Glomerular visceral epithelial cell (primary cell): ENCODE results near the gene BMI1.
"Not testable (repeated sequence)": the region's sequence is repeated elsewhere in the genome, so short reads cannot be mapped to it uniquely, and the experiment has no call there.

Experiments used
- DNase-seq: peaks from one replicate; pipeline ENCODE4 v3.0.0-alpha.2; 2016; ENCODE audit errors: extremely low spot score

Gene BMI1

DNA sequence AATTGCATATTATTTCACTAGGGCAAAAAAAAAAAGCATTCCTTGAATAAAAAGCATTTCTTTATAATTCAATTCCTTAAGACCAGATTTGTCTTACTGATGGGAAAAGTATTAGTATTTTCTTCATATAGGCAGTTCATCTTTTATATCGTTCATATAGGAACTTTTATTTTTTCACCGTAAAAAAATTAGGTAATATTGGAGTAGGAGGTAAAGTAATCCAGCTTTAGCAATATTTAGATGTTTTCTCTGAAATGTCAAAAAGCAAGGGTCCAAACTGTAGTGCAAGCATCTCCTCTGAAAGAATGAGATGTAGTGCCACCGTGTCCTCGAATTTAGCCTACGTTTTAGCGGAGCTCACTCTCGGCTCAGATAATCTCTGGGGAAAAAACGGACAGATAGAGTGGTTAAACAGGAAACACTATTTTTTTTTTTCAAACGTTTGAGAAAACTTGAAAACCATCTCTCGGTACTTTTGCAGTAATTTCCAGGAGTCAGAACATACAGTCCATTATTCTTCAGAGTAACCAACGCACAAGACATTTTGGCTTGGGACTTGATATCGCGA is 18.9 kb downstream of the BMI1 start:
- DNase-seq = no peak

DNA sequence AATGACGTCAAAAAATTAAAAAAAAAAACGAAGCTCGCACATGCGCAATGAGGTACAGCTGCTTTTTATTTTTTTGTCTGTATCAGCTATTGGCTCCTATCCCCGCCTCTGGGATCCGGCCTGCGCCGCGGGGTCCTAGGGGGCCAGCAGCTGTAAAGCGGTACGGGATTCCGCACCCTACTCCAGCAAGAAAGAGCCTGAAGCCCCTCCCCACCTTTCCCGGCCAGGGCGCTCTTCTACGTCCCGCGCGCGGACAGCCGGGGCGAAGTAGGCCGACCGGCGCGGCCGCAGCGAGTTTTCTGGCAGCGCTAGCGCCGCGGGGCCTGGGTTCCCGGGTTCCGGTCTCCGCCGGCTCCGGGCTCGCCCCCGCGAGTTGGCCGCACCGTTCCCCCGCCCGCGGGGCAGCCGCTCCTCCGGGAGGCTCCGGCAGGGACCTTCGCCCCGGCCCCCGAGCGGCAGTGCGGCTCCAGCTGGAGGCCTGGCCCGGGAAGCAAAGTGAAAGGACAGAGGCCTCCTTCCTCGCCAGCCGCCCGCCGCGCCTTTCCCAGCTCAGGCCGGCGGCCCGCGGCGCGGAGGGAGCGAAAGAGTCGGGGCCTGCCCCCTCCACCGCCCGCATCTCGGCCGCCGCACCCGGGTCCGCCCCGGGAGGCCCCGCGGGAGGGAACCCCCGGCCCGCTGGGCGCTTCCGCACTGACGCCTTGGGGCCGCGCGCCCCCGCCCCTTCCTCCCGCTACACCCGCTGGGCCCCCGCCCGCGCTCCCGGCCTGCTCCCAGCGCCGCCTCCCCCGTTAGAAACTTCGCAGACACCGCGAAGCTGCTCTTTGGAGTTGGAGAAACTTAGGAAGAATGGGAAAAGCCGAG is 19.7 kb downstream of the BMI1 start:
- peak; percentile 84 for DNase-seq

DNA sequence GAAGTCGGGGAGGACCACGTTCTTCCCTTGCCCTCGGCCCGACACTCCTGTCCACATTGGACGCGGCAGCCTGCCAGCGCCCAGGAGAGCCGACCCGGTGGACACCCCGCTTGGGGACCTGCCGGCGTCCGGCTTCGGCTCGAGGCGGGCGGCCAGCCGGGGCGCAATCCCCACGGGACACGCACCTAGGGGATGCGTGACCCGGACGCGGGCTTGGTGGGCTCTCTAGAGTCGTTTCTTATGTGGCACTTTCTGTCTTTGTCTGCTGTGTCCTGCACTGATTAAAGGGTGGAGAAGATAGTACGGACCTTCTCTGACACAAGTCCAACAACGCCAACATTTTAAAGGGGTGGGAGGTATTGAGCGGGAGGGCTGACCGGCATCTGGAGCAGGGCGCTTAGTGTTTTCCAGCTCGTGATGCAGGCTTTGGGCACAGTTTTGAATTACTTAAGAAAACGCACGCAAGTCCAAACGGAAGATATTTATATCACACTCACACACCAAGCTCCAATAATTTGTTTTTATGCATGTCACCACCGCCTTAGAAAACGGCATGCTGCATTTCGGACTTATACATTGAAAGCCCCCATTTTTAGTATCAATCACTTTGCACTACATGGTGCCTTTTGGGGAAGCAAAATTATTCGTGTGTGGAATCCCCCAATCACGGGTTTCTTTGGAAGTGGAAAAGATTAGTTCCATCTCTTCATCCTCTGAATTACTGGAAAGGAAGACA is 20.5 kb downstream of the BMI1 start:
- no peak for DNase-seq

DNA sequence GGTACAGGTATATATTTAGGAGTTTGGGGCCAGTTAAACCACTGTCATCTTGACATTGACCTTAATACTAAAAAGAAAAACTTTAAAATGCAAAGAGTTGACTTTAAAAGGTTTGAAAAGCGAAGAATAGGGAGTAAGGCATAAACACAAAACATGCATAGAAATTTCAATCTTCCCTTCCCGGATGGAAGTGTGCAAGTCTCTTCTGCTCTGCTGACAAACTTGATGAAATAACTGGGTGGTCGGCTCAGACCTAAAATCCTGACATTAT is 21.0 kb downstream of the BMI1 start:
- no peak for DNase-seq

DNA sequence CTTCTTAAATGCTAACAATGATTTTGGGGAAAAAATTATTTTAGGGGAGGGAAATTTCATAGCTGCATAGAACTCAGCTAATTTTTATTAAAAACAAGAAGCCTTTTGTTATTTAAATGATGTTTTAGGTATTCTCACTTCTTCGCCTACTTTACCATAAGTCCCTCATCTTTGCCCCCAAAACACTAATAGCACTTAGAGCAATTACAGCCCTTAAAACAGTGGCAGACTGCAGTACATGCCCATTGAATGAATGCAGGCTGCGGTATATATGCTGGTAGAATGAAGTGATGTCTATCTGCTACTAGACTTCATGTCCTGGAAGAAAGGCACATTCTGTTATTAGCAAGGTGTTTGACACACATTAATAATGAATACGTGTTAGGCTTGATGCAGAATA is 21.5 kb downstream of the BMI1 start:
- DNase-seq = no peak

DNA sequence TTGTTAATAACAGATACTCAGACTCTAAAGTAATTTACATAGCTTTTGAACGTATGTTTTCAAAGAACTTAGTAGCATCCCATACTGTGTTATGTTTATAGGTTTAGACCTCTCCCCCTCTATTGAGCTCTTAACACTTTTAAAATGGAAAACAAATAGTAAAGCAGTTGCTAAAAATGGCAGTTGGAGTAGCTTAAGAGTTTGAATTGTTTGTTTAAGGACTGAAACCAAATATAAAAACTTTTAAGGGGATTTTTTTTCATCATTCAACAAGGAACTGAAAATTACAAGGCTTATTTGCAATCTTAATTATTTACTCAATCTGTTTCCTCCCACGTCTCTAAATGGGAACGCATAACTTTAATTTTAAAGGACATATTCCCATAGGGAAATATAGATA is 22.8 kb downstream of the BMI1 start:
- no peak for DNase-seq

DNA sequence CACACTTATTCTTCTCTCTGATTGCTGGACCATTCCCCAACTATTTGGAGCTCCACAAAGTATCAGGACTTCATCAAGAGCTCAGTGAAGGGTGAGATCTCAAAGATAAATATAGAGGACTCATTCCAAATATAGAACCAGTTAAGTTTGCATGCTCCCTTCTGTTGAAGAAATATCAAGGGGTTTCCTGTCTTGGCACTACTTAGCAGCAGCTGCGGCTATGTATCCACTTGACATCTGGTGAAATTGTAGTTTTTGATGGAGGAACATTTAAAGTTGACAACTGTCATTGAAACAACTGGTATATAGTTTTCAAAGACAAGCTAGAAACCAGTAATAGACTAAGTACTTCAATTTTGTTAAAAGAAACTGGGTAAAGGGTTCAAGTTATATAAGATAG is 23.4 kb downstream of the BMI1 start:
- no peak for DNase-seq

DNA sequence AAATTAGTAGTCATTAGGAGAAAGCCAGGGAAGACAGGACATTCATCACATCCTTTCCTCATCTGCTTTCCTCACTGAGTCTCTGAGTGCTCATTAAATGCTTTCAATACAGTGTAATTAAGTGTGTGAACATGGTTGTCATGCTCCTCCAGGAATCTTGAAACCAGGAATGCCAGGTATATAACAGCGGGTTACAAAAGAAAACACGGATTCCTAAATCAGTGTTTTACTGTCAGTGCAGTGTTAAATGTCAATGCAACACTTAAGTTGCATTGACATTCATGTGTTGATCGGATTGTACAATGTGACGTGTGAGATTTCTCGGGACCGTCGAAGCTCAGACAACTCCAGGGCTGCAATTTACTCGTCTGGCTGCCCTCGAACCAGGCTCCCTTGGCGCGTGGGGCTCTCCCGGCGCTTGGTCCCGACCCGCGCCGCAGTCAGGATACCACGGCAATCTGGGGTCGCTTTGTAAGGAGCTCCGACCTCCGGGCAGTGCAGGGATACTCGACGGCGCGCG is 23.9 kb downstream of the BMI1 start:
- no peak for DNase-seq

DNA sequence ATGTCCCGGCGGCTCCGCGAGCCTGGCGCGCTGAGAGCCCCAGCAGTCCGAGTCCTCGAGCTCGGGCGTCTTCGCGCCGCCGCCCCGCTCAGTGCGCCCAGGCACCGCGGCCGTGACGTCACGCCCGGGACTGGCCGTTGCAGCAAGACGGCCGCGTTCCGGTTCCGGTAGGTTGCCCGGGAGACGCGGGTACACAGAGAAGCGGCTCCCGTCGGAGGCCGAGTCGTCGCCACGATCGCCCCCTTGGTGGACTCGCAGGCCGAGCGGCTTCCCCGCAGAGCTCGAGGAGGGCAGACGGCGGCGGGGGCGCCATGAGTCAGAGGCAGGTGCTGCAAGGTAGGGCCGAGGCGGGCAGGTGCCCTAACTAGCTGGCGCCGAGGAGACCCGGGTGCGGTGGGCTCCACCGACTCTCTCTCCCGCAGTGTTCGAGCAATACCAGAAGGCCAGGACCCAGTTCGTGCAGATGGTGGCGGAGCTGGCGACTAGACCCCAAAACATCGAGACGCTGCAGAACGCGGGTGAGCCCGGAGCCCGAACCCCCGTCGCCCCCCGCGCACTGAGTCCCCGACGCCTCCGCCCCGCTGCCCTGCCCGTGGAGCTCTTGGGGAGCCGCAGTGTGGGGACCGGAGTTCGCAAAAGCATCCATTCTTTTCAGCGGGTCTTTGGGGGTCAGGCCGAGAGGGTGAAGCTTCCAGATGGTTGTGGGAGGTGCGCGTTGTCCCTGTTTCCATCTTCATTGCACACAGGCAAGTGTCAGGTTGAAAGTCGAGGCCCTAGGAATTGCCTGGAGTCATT is 24.6 kb downstream of the BMI1 start, which contains the start of gene SPAG6:
Gene SPAG6 (plus strand): TSS at position 196 of the 795 bp plus-strand sequence. CDS start 116 bp downstream, at position 312.
- DNase-seq = no peak

DNA sequence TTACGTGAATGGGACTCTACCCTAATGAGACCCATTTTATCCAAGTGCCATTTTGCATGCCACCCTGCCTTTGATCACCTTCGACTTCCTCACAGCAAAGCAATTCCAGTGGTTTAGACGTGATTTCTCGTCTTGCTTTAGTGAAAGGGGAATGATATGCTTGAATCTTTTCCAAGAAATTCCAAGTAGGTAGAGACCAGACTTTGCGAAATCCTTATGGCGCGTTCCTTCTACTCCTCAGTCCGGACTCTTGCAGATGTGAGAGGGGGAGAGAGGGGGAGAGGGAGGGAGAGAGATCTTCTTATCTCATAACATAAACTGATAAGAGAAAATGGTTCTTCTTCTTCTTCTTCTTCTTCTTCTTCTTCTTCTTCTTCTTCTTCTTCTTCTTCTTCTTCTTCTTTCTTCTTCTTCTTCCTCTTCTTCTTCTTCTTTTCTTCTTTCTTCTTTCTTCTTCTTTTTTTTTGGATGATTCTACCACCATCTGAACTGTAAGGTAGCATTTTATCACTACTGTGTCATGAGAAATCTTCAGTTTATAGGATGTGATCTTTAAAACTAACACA is 25.3 kb downstream of the BMI1 start:
- no peak for DNase-seq

DNA sequence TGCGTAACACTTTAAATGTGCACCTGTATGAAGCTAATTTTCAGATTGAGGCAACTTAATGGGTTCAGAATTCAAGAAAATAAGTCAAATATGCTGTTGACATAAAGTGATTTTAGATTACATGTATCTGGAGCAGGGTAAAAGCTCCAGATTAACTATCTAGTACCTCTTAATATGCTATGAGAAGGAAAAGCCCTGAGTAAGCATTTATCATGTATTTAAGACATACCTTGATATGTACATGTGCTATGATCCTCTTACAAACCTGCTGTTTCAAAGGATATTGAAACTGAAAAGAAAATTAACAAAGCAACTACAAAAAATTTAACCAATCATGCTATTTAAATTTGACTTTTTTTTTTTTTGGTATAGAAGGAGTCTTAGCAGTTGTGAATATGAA is 28.9 kb downstream of the BMI1 start:
- no peak for DNase-seq

DNA sequence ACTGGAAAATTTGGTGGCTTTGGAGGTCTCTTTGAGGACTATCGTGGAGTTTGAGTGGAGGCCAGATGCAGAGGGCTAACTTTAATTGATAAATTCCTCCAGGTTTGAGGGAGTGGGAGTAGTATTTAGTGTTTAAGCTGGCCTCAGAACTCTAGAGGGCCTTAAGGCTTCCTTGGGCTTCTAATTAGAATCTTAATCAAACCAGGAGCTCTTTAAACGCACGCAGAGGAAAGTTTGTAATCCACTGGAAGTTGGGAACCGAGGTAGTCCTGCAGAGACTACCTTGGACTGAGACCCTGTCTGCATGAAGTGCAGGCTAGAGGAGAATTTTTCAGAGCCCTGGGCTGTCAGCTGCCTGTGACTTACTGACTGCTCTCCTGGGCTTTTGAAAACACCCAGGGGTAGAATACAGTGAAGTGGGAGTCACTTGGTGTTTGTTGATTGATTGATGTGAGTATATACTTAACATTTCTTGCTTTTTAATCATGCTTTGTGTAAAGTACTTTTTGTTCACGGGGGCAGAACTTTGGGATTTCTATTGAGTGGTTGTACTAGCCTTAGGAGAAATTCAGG is 30.3 kb downstream of the BMI1 start:
- DNase-seq = no peak

DNA sequence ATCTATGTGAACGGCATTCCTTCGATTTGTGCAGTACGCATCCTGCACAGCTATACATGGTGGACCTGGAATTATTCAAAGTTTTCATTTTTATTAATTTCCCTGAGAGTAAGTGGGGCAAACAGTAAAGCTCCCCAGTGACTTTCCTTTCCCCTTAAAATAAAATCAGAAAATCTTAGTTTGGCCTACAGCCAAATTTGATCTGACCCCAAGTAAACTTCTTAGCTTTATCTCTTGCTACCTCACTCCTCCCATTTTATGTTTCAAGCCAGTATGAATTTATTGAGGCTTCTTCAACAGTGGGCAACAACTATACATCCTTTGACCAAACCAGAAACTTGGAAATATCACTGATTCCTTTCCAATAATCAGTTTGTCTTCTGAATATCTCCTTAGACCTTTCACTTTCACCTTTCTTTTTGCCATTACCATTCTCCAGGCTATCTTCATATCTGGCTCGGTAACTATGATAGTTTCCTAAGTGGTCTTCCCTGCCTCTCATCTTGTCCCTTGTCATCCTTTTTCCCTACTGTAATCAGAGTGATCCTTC is 35.5 kb downstream of the BMI1 start:
- DNase-seq = no peak

DNA sequence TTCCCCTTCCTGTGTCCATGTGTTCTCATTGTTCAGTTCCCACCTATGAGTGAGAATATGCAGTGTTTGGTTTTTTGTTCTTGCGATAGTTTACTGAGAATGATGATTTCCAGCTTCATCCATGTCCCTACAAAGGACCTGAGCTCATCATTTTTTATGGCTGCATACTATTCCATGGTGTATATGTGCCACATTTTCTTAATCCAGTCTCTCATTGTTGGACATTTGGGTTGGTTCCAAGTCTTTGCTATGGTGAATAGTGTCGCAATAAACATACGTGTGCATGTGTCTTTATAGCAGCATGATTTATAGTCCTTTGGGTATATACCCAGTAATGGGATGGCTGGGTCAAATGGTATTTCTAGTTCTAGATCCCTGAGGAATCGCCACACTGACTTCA is 36.9 kb downstream of the BMI1 start:
- not testable (repeated sequence) for DNase-seq

DNA sequence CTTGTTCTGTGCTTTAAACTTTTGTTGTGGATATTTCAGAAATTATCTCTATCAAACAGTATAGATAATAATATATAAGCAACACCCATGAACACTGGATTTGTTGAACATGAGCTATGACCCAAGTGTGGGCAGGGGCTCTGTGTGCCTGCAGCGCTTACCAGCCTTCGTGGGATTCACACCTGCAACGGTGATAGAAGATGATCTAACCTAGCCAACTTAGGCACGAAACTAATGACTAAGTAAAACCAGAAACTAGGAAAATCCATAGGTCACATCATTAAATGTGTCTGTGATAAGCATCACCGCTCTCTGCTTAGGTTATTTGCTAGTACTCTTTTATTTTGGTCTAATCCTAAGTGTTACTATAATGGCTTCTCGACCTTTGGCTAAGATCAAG is 42.4 kb downstream of the BMI1 start:
- no peak for DNase-seq

DNA sequence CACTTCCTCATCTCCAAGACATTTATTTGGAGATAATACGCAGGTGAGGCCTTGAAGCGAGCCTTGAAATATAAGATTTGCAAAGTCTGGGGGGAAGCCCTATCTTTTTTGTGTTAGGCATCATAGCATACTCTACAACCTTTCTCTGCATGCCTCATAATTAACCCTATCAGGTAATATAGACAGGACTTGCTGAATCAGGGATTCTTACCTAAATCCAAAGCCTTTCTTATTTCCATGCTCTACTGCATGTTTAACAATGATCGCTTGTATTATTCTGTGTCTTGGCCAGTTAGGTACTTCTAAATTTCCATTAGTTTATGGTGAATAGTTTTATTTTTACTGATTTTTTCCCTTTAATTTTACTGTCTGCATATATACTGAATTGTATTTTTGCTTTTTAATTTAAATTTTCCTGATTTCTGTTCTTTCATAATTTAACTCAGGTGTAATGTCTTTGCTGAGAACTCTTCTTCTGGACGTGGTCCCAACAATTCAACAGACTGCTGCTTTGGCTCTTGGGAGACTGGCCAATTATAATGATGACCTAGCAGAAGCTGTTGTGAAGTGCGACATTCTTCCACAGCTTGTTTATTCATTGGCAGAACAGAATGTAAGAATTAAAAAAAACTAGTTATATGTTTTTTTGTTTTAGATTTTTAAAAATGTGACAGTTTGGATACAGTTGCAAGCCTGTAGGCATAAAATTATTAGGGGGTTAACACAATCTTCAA is 43.7 kb downstream of the BMI1 start:
- DNase-seq = no peak

DNA sequence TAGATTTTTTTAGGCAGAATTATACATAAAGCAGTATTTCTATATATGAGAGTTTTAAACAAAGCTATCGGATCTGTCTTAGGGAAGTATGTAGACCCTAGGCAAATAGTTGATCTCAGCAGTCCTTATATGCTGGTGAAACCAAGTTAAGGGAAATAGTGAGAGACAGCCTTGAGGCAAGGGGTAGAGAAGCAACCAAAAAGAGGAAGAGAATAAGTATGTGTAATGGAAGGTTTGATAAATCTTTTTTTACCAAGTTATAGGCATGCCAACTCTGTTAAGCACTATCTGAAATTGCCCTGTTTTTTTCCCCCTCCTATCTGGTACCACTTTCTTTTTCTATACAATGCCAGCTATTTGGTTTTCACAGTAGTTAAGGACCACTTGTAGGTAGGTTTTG is 44.3 kb downstream of the BMI1 start:
- no peak for DNase-seq

DNA sequence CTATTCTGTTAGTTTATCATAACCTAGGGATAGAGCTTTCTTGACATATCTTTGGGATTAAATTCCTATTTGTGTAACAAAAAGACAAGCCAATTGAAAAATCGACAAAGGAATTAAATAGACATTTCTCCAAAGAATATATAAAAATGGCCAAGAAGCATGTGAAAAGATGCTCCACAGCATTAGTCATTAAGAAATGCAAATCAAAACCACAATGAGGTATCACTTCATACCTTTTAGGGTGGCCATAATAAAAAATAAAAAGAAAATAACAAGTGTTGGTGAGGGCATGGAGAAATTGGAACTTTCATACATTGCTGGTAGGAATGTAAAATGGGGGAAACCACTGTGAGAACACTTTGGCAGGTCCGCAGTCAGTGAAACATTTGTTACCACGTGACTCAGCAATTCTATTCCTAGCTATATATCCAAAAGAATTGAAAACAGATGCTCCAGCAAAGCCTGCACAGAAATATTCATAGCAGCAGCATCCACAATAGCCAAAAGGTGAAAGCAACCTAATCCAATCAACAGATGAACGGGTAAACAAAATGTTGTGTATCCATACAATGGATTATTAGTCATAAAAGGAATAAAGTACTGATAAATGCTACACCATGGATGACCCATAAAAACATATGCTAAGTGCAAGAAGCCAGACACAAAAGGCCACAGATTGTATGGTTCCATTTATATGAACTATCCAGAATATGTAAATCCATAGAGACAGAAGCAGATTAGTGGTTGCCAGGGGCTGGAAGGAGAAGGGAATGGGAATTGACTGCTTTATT is 44.9 kb downstream of the BMI1 start:
- no peak for DNase-seq

DNA sequence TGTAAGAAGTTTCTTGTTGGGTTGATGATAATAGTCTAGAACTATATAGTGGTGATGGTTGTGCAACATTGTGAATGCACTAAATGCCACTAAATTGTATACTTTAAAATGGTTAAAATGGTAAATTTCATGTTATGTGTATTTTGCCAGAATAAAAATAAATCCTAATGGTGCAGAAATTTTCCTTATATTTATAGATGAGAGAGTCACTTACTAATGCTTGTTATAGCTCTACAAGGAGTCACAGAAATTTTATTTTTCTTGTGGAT is 45.5 kb downstream of the BMI1 start:
- no peak for DNase-seq

DNA sequence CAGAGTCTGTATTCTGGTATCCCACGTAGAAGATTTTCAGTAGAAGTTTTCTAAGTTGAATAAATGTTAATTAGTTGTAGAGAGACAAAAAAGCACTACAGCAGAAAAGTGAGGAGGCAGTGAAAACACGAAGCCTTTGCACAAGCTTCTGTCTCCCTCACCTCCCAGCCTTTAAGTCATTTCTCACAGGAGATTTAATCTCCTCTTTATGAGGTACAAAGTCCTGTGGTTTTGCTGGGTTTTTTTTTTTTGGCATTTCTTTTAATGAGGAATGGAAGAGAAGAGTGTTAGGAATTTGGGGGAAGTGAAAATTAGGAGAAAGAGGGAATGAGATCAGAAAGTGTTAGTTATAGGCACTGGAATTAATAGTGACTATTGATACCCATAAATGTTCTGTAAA is 45.9 kb downstream of the BMI1 start:
- no peak for DNase-seq
